PC-9 (cell line): Measurements from ENCODE around the gene TBCA. TPM values are rescaled to one million over a fixed set of nuclear protein-coding genes. Genes with fewer than 3 reads are reported as not detected.

Source experiments
- BruUV-seq: library from RNA; stranded (reverse); fragments of 400-500 nt; replicated peaks from 2 replicates; lab custom pipeline; 2021; lab: Mats Ljungman, UMichigan
- CTCF ChIA-PET: fragments of 300-600 bp; sonication (Branson Sonifier 250); formaldehyde crosslinking; loops from one replicate; lab custom pipeline; 2022; ENCODE audit warnings: antibody characterized with exemption; lab: Charles Lee
- POLR2A ChIA-PET: fragments of 300-600 bp; sonication (Branson Sonifier 250); formaldehyde crosslinking; loops from one replicate; lab custom pipeline; 2022; ENCODE audit warnings: antibody characterized with exemption; ENCODE audit not compliant: unreplicated experiment; lab: Charles Lee
- DNase-seq, 2 experiments: peaks; one replicate each; pipeline versions ENCODE4 v3.0.0 to v3.0.0-alpha.2; 2015 to 2022; ENCODE audit warnings: mixed read lengths in 1 of 2
- H2AFZ ChIP-seq: fragments of 200-600 bp; sonication (generic); 2 replicates; pipeline ENCODE4 v1.8.1; 2017; ENCODE audit warnings: antibody characterized with exemption
- H3F3A ChIP-seq: fragments of 200-600 bp; sonication (generic); 2 replicates; pipeline ENCODE4 v1.8.1; 2017; ENCODE audit warnings: antibody characterized with exemption, mild to moderate bottlenecking, low read depth; ENCODE audit not compliant: insufficient read depth
- H3K27ac ChIP-seq: fragments of 200-600 bp; sonication (generic); 2 replicates; pipeline ENCODE4 v1.6.1; 2016; ENCODE audit warnings: mixed run types
- H3K27me3 ChIP-seq: fragments of 200-600 bp; sonication (generic); 2 replicates; pipeline ENCODE4 v1.6.1; 2016; ENCODE audit warnings: low read depth, mixed run types; ENCODE audit not compliant: insufficient read depth
- H3K36me3 ChIP-seq: fragments of 200-600 bp; sonication (generic); 2 replicates; pipeline ENCODE4 v1.6.1; 2016; ENCODE audit warnings: low read depth, mixed run types
- H3K4me1 ChIP-seq: fragments of 200-600 bp; sonication (generic); replicated peaks from 2 replicates; pipeline ENCODE4 v1.6.1; 2016; ENCODE audit warnings: mixed run types; ENCODE audit not compliant: insufficient read depth
- H3K4me2 ChIP-seq: fragments of 200-600 bp; sonication (generic); 2 replicates; pipeline ENCODE4 v1.6.1; 2017; ENCODE audit warnings: mixed run types
- H3K4me3 ChIP-seq: fragments of 200-600 bp; sonication (generic); 2 replicates; pipeline ENCODE4 v1.6.1; 2016; ENCODE audit warnings: mixed run types
- H3K79me2 ChIP-seq: fragments of 200-600 bp; sonication (generic); 2 replicates; pipeline ENCODE4 v1.6.1; 2017; ENCODE audit warnings: low read depth, mixed run types
- H3K9me2 ChIP-seq: fragments of 200-600 bp; sonication (generic); 2 replicates; pipeline ENCODE4 v1.8.1; 2017; ENCODE audit warnings: mild to moderate bottlenecking; ENCODE audit not compliant: insufficient read depth
- H3K9me3 ChIP-seq: fragments of 200-600 bp; sonication (generic); 2 replicates; pipeline ENCODE4 v1.8.1; 2016; ENCODE audit warnings: low read depth; ENCODE audit not compliant: insufficient read depth
- H4K20me1 ChIP-seq: fragments of 200-600 bp; sonication (generic); 2 replicates; pipeline ENCODE4 v1.8.1; 2017; ENCODE audit not compliant: insufficient read depth
- EZH2 ChIP-seq: fragments of 200-600 bp; sonication (generic); IDR thresholded peaks from 2 replicates; pipeline ENCODE4 v1.8.0; 2017; ENCODE audit warnings: antibody characterized with exemption, low read depth
- intact Hi-C: fragments of 100-400 bp; cut with micrococcal nuclease; formaldehyde crosslinking; loops from one replicate; pipeline ENCODE4 v1.10.0; 2022; ENCODE audit not compliant: unreplicated experiment
- total RNA-seq: library from RNA; stranded (reverse); gene quantifications from 2 replicates; pipeline ENCODE4 v1.2.3, GENCODE V29; 2021
- TF ChIP-seq, protein P1 (sequence below): fragments of 200-600 bp; sonication (generic); conservative IDR thresholded peaks from 2 replicates; pipeline ENCODE4 v1.6.1; 2017; ENCODE audit warnings: mixed run types, antibody characterized with exemption, mild to moderate bottlenecking, moderate library complexity

The TBCA gene
- total RNA-seq, 1 experiment from 2014 or later, result 205 TPM

DNA sequence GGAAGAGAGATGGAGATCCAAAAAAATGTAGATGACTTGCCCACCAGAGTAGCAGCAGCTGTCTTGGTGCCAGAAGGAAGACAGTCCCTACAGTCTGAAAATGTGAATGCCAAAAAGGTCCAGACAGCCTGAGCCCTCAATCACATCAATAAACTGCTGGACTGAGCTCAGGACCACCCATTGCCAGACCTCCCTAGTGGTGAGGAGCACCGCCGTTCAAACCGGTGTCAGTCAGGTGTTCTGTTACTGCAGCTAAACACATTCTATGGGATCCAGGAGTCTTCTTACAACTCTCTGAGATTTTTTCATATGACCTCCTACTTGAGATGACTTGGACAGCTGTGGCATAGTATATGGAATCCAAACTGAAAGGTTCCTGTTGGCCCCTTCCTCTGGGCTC is 105.6 kb downstream of the TBCA start:
- Histone ChIP-seq H3K9me2 (no peaks in the 10 kb centered on the region), H3K4me1 (no peaks in the 10 kb centered on the region), H3K27me3 (no peaks in the 10 kb centered on the region), H4K20me1 (no peaks in the 10 kb centered on the region), H3K79me2 (no peaks in the 10 kb centered on the region), H3K9me3 (no peaks in the 10 kb centered on the region), H3K4me2 (no peak overlapping the region), H3K36me3 (no peaks in the 10 kb centered on the region), H3K27ac (no peak overlapping the region), H2AFZ (no peak overlapping the region), H3K4me3 (no peak overlapping the region), H3F3A (no peaks in the 10 kb centered on the region)
- ChIA-PET CTCF (no interaction called here), POLR2A (no interaction called here)
- DNase-seq, result no peak
- BruUV-seq, result no TSS peak
- TF ChIP-seq, protein P1, sequence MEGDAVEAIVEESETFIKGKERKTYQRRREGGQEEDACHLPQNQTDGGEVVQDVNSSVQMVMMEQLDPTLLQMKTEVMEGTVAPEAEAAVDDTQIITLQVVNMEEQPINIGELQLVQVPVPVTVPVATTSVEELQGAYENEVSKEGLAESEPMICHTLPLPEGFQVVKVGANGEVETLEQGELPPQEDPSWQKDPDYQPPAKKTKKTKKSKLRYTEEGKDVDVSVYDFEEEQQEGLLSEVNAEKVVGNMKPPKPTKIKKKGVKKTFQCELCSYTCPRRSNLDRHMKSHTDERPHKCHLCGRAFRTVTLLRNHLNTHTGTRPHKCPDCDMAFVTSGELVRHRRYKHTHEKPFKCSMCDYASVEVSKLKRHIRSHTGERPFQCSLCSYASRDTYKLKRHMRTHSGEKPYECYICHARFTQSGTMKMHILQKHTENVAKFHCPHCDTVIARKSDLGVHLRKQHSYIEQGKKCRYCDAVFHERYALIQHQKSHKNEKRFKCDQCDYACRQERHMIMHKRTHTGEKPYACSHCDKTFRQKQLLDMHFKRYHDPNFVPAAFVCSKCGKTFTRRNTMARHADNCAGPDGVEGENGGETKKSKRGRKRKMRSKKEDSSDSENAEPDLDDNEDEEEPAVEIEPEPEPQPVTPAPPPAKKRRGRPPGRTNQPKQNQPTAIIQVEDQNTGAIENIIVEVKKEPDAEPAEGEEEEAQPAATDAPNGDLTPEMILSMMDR, result no peak
- TF ChIP-seq EZH2, result no peak
- intact Hi-C loops, result no loop called here

DNA sequence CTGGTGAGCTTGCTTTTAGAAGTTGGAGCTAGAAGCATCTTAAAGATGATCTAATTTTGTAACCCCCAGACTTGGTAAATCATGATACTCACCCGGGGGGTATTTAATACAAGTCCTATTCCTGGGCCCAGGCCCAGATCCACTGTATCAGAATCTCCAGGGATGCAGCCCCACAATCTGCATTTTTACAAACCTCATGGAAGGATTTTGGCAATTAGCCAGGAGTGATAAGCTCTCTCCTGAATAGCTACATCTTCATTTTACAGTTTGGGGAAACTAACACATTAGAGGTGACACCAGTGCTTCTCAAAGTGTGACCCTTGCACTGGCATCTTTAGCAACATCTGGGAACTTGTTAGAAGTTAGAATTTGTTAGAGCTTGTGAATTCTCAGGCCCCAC is 106.5 kb downstream of the TBCA start:
- Histone ChIP-seq H3K27me3 (no peaks in the 10 kb centered on the region), H3K9me2 (no peaks in the 10 kb centered on the region), H4K20me1 (no peaks in the 10 kb centered on the region), H3K9me3 (no peaks in the 10 kb centered on the region), H2AFZ (no peak overlapping the region), H3K4me2 (no peak overlapping the region), H3K4me1 (no peaks in the 10 kb centered on the region), H3F3A (no peaks in the 10 kb centered on the region), H3K4me3 (no peak overlapping the region), H3K27ac (no peak overlapping the region), H3K79me2 (no peaks in the 10 kb centered on the region), H3K36me3 (no peaks in the 10 kb centered on the region)
- DNase-seq, result no peak
- TF ChIP-seq, protein P1, result no peak
- TF ChIP-seq EZH2, result no peak
- CTCF ChIA-PET, result no interaction called here
- BruUV-seq, result no TSS peak
- POLR2A ChIA-PET, result no interaction called here
- intact Hi-C loops, result no loop called here

DNA sequence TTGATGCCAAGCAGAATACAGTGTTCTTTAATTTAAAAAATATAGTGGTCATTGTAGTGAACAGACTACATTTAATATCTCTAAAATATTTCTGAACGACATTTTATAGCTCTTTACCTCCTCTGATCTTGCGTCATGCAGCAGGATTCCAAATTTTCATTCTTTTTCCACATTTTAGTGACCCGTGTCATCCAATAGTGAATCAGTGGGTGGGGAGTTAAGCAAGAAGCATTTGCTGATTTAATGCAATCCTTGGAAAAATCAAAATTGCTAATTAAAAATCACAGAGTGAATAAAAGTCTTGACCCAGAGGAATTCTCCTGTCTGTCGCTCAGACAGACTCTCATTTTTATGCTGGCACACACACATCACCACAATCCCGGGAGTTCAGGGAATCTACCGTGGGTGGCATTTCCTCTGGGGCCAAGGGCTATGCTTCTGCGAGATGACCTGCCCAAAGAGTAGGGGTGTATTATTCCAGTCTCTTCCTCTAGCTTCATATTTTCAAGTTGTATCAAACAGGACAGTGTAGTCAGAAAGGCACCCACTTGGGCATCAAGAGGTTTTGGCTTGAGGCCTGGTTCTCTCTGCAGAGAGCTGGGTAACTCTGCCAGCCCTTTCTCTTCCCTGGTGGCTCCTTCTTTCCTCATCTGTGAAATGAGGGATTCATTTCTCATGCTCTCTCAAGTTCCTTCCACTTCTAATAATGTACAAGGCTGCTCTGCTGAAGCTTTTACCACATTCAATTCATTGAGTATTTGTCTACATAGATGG is 112.9 kb downstream of the TBCA start:
- Histone ChIP-seq H3K4me3 (no peak overlapping the region), H3K9me3 (no peaks in the 10 kb centered on the region), H3K4me2 (no peak overlapping the region), H3K27ac (no peak overlapping the region), H3K4me1 (no peaks in the 10 kb centered on the region), H3K36me3 (no peaks in the 10 kb centered on the region), H3K27me3 (no peaks in the 10 kb centered on the region), H4K20me1 (no peaks in the 10 kb centered on the region), H2AFZ (no peak overlapping the region), H3K79me2 (no peaks in the 10 kb centered on the region), H3K9me2 (no peaks in the 10 kb centered on the region), H3F3A (no peaks in the 10 kb centered on the region)
- no TSS peak for BruUV-seq
- intact Hi-C loops, result no loop called here
- no peak for TF ChIP-seq EZH2
- TF ChIP-seq, protein P1, result no peak
- ChIA-PET CTCF (no interaction called here), POLR2A (no interaction called here)
- DNase-seq, result no peak
